SU-DHL-6 (cell line): Measurements from ENCODE around the gene PGBD2.

ENCODE experiments used
- H2AFZ ChIP-seq: fragments of 200-600 bp; sonication (generic); 2 replicates; pipeline ENCODE4 v1.6.1; 2014; ENCODE audit warnings: low read depth, mild to moderate bottlenecking, moderate library complexity, mixed read lengths, antibody characterized with exemption, low read length; ENCODE audit not compliant: severe bottlenecking
- H3F3A ChIP-seq: fragments of 200-600 bp; shearing (Covaris generic); 2 replicates; pipeline ENCODE4 v1.6.0; 2016; ENCODE audit warnings: antibody characterized with exemption, mild to moderate bottlenecking; ENCODE audit not compliant: insufficient read depth
- H3K27ac ChIP-seq: fragments of 200-600 bp; sonication (generic); 2 replicates; pipeline ENCODE4 v1.5.1; 2016; ENCODE audit warnings: low read depth, mild to moderate bottlenecking, low read length, moderate library complexity, mixed read lengths
- H3K27me3 ChIP-seq: fragments of 200-600 bp; sonication (generic), shearing (Covaris generic); 2 replicates; pipeline ENCODE4 v1.6.0; 2014; ENCODE audit warnings: mild to moderate bottlenecking, low read length
- H3K36me3 ChIP-seq: fragments of 200-600 bp; sonication (generic); 2 replicates; pipeline ENCODE4 v1.6.1; 2014; ENCODE audit warnings: mild to moderate bottlenecking, low read length, mixed read lengths
- H3K4me2 ChIP-seq: fragments of 300-600, 200-600 bp; shearing (Covaris generic), sonication (generic); 2 replicates; pipeline ENCODE4 v1.6.0; 2014; ENCODE audit warnings: low read length, low read depth, mild to moderate bottlenecking; ENCODE audit not compliant: poor library complexity, severe bottlenecking
- H3K4me3 ChIP-seq: fragments of 200-600 bp; sonication (generic); 2 replicates; pipeline ENCODE4 v1.5.1; 2014; ENCODE audit warnings: antibody characterized with exemption, low read length, mild to moderate bottlenecking, mixed read lengths; ENCODE audit not compliant: insufficient read depth, poor library complexity, severe bottlenecking
- H3K79me2 ChIP-seq: fragments of 200-600 bp; sonication (generic); 2 replicates; pipeline ENCODE4 v1.6.1; 2014; ENCODE audit warnings: mild to moderate bottlenecking, low read length, moderate library complexity; ENCODE audit not compliant: insufficient read depth
- H3K9ac ChIP-seq: fragments of 200-600 bp; sonication (generic); 2 replicates; pipeline ENCODE4 v1.7.0; 2014; ENCODE audit warnings: mild to moderate bottlenecking, low read length
- H3K9me2 ChIP-seq: fragments of 200-600 bp; sonication (generic); replicated peaks from 2 replicates; pipeline ENCODE4 v1.6.1; 2014; ENCODE audit warnings: low read length; ENCODE audit not compliant: insufficient read depth
- H3K9me3 ChIP-seq: fragments of 200-600 bp; sonication (generic); 2 replicates; pipeline ENCODE4 v1.6.1; 2014; ENCODE audit warnings: low read length, mixed read lengths; ENCODE audit not compliant: insufficient read depth
- H4K20me1 ChIP-seq: fragments of 200-600 bp; sonication (generic); 2 replicates; pipeline ENCODE4 v1.6.1; 2014; ENCODE audit warnings: low read depth, mild to moderate bottlenecking, antibody characterized with exemption, low read length, moderate library complexity, mixed read lengths
- EZH2phosphoT487 ChIP-seq: fragments of 200-600 bp; sonication (generic), shearing (Covaris generic); conservative IDR thresholded peaks from 2 replicates; pipeline ENCODE4 v1.6.1; 2018; ENCODE audit warnings: mild to moderate bottlenecking, antibody characterized with exemption, low read length, moderate library complexity, mixed read lengths
- TF ChIP-seq, protein P1 (sequence below): fragments of 200-600 bp; sonication (generic); IDR thresholded peaks from one replicate; pipeline ENCODE4 v1.5.1; 2017; ENCODE audit warnings: antibody characterized with exemption, mild to moderate bottlenecking, low read length, moderate library complexity; ENCODE audit not compliant: insufficient read depth, poor library complexity, severe bottlenecking

PGBD2 gene

DNA sequence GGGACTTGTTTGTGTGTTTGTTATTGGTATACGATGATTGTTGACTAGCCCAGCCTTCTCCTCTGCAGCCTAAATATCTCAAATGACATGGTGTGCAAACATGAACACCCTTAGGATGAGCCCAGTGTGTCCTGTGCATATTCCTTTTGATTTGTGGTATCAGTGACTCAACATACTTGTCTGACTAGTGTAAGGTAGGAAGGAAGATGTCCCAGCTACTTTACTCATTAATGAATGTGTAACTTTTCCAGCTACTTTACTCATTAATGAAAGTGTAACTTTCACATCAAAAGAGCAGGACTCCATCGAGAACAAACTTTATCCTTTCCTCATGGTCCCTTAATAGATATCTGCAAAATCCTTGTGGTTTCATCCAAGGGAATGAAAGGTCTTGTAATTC lies 44.4 kb upstream of the PGBD2 start:
- no peaks in the 10 kb centered on the region for H3K27me3 ChIP-seq
- no peak overlapping the region for H3K27ac ChIP-seq

DNA sequence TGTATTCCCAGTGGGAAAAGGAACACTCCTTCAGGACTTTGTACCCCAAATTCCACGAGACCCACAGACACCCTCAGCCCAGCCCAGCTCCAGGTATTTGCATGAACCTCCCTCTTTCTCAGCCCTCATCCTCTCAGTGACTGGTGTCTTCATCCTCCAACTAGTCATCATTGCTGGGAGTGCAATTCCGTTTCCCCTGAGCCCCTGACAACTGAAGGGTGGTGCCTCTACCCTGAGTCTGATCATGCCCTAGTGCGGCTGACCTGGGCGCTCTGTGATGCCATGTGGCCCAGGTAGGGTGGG lies 43.4 kb upstream of the PGBD2 start:
- Histone ChIP-seq H3K9me3 (no peaks in the 10 kb centered on the region), H3K36me3 (no peaks in the 10 kb centered on the region), H3K9ac (peak overlapping the region; percentile 64), H3K79me2 (peaks cover 8% of the 10 kb centered on the region; the same call in 1 of the 2 replicates), H3K9me2 (no peaks in the 10 kb centered on the region), H3K27me3 (no peaks in the 10 kb centered on the region), H2AFZ (peak overlapping the region; percentile 87), H3F3A (peaks cover 9% of the 10 kb centered on the region; the same call in 1 of the 2 replicates), H3K4me2 (peak overlapping the region; percentile 58), H3K27ac (no peak overlapping the region), H3K4me3 (peak overlapping the region; percentile 51), H4K20me1 (no peaks in the 10 kb centered on the region)
- no peak for TF ChIP-seq EZH2phosphoT487
- TF ChIP-seq, protein P1, sequence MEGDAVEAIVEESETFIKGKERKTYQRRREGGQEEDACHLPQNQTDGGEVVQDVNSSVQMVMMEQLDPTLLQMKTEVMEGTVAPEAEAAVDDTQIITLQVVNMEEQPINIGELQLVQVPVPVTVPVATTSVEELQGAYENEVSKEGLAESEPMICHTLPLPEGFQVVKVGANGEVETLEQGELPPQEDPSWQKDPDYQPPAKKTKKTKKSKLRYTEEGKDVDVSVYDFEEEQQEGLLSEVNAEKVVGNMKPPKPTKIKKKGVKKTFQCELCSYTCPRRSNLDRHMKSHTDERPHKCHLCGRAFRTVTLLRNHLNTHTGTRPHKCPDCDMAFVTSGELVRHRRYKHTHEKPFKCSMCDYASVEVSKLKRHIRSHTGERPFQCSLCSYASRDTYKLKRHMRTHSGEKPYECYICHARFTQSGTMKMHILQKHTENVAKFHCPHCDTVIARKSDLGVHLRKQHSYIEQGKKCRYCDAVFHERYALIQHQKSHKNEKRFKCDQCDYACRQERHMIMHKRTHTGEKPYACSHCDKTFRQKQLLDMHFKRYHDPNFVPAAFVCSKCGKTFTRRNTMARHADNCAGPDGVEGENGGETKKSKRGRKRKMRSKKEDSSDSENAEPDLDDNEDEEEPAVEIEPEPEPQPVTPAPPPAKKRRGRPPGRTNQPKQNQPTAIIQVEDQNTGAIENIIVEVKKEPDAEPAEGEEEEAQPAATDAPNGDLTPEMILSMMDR = no peak

More for the DNA sequence above, 44.4 kb upstream of the PGBD2 start:
- H3K9me2 ChIP-seq = no peaks in the 10 kb centered on the region
- no peaks in the 10 kb centered on the region for H4K20me1 ChIP-seq
- H3K9ac ChIP-seq = no peak overlapping the region
- peaks cover 9% of the 10 kb centered on the region; the same call in 1 of the 2 replicates for H3K79me2 ChIP-seq
- TF ChIP-seq, protein P1 = no peak
- TF ChIP-seq EZH2phosphoT487 = no peak
- H3F3A ChIP-seq = peaks cover 9% of the 10 kb centered on the region; the same call in 1 of the 2 replicates
- no peak overlapping the region for H3K4me3 ChIP-seq
- H3K36me3 ChIP-seq = no peaks in the 10 kb centered on the region
- H3K9me3 ChIP-seq = no peaks in the 10 kb centered on the region
- H3K4me2 ChIP-seq = no peak overlapping the region
- no peak overlapping the region for H2AFZ ChIP-seq

DNA sequence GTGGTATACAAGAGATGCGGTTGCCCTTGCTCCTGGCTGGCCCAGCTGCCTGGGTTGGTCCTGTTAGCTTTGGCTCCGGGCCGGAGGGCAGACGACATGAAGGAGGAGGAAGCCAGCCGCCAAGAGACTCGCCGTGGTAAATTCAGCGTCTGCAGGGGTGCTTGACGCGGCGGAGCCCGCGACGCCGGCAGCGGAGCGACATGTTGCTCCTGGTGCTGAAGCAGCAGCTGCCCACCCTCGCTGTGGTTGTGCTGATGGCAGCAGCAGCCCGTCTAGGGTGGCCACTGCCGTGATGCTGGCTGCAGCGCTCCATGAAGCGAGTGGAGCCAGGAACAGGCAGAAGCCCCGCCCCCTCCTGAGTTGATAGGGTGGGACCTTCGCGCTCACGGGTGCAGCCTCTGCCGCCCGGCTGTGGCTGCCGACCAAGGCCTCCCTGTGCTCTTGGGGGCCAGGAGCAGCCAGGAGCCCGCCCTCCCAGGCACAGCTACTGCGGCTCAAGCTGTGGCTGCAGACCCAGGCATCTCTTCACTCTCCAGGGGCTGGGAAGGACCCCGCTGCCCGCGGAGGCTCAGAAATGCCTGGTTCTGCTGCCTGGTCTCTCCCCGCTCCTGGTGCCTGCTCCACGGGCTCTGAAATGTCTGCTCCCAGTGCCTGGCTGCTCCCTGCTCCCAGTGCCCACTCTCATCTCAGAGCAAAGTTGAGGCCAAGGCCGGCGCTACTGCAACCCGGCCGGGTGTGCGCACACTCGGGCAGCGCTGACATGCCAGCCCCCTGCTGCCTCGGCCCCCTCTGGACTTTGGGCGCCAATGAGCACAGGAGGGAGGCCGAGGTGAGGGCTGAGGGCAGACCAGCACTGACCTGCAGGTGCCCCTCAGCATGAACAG lies 42.8 kb upstream of the PGBD2 start:
- no peak overlapping the region for H3K27ac ChIP-seq

More for the DNA sequence above, 42.8 kb upstream of the PGBD2 start:
- no peaks in the 10 kb centered on the region for H3K27me3 ChIP-seq
- peak overlapping the region; percentile 51 for H3K4me3 ChIP-seq
- no peaks in the 10 kb centered on the region for H3K36me3 ChIP-seq
- H4K20me1 ChIP-seq = no peaks in the 10 kb centered on the region
- H3K79me2 ChIP-seq = peaks cover 2% of the 10 kb centered on the region; the same call in 1 of the 2 replicates
- no peaks in the 10 kb centered on the region for H3K9me2 ChIP-seq
- H3K4me2 ChIP-seq = peak overlapping the region; percentile 58
- peak overlapping the region; percentile 87 for H2AFZ ChIP-seq
- H3K9ac ChIP-seq = peak overlapping the region; percentile 64
- no peak for TF ChIP-seq EZH2phosphoT487
- TF ChIP-seq, protein P1 = no peak
- H3K9me3 ChIP-seq = no peaks in the 10 kb centered on the region
- peaks cover 9% of the 10 kb centered on the region; the same call in 1 of the 2 replicates for H3F3A ChIP-seq
